ENCODE results near the gene LRRC55.

The LRRC55 gene, protein sequence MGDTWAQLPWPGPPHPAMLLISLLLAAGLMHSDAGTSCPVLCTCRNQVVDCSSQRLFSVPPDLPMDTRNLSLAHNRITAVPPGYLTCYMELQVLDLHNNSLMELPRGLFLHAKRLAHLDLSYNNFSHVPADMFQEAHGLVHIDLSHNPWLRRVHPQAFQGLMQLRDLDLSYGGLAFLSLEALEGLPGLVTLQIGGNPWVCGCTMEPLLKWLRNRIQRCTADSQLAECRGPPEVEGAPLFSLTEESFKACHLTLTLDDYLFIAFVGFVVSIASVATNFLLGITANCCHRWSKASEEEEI

DNA sequence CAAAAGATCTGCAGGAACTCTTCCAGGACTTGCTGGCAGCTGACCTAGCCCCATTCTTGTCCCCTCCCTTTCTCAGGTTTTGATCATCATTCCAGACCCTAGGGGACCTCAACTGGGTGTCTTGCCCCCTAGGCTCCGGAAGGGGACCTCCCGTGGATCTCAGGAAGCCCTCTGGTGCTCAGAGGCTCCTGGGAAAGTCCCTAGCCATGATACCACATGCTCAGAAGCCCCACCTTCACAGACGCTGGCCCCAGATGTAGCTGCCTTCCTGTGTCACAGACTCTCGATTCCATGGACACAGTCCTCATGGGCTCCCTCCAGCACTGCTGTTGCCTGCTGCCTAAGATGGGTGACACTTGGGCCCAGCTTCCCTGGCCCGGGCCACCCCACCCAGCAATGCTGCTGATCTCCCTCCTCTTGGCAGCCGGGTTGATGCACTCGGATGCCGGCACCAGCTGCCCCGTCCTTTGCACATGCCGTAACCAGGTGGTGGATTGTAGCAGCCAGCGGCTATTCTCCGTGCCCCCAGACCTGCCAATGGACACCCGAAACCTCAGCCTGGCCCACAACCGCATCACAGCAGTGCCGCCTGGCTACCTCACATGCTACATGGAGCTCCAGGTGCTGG is at the start of gene LRRC55:
Gene LRRC55 (plus strand): TSS at position 276 of the 628 bp plus-strand sequence. CDS start 70 bp downstream, at position 346.
- no peak for DNase-seq

DNA sequence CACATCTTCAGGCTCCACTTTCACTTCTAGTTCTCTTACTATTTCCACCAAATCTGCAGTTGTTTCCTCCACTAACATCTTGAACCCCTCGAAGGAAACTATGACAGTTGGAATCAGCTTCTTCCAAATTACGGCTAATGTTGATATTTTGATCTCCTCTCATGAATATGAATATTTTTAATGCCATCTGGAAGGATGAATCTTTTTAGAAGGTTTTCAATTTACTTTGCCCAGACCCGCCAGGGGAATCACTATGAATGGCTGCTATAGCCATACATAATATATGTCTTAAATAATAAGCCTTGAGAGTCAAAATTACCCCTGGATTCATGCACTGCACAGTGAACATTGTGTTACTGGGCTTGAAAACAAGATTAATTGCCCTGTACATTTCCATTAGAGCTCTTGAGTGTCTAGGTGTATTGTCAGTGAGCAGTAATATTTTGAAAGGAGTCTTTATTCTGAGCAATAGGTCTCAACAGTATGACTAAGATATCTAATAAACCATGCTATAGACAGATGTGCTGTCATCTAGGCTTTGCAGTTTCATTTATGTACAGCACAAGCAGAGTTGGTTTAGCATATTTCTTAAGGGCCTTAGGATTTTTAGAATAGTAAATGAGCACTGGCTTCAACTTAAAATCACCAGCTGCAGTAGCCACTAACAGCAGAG is 48.3 kb upstream of the LRRC55 start:
- no peak for DNase-seq

DNA sequence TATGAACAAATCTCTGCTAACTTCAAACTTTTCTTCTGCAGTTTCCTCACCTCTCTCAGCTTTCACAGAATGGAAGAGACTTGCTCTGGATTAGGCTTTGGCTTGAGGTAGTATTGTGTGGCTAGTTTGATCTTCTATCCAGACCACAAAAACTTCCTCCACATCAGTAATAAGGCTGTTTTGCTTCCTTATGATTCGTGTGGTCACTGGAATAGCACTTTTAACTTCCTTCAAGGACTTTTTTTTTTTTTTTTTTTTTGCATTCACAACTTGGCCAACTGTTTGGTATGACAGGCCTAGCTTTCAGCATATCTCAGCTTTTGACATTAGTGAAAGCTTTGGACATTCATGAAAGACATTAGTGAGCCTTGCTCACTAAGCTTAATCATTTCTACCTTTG is 47.5 kb upstream of the LRRC55 start:
- DNase-seq, result no peak

DNA sequence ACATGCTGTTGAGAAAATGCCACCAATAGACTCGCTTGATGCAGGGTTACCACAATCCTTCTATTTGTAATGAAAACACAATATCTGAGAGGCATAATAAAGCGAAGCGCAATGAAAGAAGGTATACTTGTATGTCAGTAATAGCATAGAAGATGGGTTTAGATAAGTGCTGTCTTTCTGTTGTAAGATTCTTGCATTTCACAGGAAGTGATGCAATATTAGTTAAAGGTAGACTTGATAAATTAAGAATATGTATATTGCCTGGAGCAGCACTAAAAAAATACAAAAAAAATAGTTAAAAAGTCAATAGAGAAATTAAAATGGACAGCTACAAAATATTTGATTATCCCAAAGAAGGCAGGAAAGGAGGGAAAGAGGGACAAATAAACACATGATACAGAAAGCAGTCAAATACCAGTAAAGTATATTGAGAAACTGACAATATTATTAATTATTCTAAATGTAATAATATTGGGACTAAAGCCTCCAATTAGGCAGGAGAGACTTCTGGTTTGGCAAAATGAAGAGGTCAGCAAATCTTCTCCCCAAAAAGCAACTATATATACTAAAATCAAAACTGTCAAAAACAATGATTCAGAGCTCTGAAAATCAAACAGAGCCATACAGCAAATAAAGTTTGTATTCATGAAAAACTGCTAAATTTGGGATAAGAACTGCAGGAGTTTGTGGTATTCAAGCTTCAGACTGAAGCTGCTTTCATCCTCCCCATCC is 46.6 kb upstream of the LRRC55 start:
- no peak for DNase-seq

DNA sequence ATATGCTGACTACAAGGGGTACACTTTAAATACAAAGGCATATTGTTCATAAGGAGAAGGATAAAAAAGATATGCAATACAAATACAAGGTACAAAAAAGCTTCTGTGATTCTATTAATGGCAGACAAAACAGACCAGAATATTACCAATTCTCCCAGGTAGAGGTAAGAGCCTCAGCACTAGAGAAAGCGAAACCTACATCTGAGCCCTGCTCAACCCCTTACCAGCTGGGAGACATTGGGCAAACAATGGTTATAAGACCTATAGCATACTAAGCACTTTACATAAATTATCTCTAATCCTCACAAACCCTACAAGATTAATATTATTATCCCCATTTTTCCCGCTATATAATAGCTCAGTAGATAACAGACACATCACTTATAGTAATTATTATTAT is 41.2 kb upstream of the LRRC55 start:
- no peak for DNase-seq

DNA sequence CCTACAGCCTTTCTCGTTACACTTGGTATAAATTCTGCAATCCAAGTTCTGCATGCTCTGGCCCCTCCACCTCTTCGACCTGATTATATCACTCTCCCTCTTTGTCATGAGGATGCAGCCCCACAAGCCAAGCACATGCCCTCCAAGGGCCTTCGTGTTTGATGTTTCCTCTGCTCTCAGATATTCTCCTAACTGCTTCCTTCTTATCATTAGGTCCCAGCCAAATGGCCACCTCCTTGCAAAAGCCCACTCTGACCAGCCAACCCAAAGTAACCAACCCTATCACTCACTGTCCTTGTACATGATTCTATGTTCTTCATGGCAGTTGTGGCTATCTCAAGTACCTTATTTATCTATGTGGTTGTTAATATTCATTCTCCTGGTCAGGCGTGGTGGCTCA is 38.3 kb upstream of the LRRC55 start:
- DNase-seq, result no peak

DNA sequence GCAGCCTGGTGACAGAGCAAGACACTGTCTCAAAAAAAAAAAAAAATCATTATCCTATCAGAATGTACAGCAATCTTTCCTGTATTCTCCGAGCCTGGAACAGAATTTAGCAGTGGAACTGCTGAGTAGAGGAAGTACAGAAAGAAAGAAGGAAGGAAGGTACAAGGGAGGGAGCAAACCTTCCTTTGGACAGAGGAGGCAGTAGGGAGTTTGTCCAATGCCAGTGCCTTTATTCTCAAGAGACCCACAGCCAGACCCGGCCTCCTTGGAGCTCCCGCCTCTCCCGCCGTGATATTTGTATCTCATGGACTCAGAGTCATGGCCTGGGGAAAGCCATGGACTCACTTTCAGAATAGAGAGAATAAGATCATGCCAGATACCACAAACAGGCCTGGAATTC is 37.7 kb upstream of the LRRC55 start:
- DNase-seq, result no peak

DNA sequence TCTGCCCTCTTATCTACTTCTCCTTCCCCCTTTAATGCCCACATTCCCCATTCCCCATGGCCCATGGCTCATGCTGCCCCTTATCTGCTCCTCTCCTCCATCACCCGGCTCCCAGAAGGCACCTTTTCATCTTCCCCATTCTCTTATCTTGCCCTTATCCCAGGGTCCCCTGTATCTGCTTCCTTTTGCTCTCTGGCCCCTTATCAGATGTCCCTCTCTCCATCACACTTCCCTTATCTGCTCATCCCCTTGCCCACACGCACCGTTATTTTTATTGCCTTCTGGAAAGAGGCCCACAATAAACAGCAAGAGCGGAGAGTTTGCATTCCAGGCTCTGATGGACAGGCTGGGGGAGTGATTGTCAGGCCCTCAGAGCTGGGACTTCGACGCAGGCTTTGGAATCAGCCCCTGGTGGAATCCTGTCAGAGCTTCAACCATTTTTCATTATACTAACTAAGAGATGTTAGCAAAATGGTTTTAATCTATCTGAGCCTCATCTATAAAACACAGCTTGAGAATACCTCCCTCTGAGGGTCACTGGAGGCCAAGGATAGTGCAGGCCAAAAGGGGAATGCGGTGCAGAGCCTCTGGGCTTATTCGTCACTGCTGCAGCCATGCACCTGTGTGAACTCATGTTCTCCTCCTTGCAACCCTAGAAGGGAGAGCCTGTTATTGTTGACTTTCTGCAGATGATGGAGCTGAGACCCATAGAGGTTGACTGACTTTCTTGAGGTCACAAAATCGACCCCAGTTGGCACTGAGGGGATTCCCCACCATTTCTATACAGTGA is 37.0 kb upstream of the LRRC55 start:
- no peak for DNase-seq

DNA sequence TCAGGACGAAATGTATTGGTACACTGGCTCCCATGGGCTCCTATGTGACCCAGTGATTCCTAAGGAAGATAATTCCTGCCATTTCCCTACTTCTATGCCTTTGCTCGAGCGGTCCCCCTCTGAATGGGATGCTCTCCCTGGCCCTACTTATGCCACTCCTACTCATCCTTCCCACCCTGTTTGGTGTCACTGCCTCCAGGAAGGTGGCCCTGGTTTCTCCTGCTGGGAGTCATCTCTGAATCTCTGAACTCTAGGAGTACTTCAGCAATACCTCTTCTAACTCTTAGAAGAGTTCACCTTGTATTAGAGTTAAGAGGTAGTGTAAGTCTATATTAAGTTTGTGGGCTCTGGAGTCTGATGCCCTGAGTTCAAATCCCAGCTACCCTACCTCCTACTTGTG is 35.5 kb upstream of the LRRC55 start:
- no peak for DNase-seq

DNA sequence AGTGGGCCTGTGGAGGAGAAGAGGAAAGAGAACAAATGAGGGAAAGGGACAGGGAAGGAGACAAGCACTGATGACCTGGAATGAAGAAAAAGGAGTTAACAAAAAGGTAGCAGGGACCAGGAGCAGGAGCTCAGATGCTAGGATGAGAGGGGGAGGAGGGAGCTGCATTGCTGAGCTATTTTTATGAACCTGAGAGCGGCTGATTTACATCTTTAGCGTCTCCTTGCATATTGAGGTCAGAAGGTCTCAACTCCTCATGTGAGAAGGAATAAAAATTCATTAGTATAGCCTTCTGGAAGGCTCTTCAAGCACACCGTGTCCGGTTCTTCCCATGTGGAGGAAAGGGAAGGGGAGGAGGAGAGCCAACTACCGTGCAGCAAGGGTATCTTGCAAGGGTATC is 33.1 kb upstream of the LRRC55 start:
- DNase-seq, result no peak

DNA sequence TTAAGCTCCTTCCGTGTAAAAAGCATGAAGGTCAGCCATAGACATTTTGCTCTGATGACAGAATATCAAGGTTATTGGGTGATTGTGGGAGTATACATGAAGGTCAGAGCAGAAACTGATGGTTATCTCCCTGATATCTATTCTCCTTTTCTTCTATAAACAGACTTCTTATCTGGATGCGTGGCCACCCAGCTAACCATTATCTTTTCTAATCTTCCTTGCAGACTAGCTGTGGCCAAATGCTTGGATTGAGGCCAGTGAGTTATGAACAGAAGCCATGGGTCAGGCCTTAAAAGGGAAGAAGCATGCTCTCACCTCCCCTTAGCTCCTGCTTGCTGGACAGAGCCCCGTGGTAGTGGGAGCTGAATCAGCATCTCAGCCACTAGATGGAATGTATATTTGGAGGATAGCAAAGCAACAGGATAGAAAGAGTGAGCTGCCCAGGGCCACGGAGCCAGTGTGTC is 31.3 kb upstream of the LRRC55 start:
- DNase-seq, result no peak

DNA sequence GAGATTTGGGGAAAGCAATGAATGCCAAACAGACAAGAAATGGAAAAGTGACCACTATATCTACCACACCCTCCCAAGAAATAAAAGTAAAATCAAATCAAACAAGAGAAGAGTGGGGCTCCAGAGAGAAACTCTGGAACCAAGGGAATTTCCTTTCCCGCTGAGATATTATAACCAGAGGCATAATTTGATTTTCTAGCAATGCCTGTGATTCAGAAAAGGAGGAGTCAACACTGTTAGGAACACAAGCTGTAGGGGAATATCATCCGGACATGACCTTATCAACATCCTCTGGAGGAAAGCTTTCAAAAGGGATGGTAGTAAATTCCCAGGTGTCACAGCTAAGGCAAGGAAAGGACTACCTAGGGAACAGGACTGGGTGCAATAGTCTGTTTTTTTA is 29.6 kb upstream of the LRRC55 start:
- DNase-seq, result no peak

DNA sequence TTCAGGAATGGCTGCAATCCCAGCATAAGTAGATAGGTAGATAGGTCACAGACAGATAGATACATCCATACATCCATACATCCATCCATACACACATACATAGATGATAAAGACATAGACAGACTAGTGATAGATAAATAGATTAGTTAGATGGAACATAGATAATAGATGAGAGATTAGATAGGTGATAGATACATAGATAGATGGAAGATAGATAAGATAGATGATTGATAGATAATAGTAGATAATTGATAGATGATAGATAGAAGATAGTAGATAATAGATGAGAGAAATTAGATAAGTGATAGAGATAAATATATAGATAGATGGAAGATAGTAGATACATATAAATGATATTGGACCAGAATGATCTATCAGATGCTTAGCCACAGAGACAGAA is 28.3 kb upstream of the LRRC55 start:
- DNase-seq, result no peak

DNA sequence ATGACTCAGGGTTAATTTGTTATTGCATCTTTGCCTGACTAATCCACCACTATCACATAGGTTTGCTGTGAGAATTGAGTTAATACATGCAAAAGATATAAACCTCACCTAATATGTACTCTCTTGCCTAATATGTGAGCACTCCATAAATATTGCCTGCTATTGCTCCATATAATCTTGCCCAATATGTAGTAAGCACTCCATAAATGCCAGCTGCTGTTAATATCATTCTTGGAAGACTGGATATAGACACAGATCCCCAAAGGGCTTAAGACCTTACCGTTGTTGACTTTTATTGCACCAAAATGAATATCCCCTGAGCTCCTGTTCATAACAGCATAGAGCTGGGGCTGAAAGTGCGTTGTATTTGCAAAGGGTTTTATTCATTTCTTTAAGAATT is 27.0 kb upstream of the LRRC55 start:
- DNase-seq, result no peak

DNA sequence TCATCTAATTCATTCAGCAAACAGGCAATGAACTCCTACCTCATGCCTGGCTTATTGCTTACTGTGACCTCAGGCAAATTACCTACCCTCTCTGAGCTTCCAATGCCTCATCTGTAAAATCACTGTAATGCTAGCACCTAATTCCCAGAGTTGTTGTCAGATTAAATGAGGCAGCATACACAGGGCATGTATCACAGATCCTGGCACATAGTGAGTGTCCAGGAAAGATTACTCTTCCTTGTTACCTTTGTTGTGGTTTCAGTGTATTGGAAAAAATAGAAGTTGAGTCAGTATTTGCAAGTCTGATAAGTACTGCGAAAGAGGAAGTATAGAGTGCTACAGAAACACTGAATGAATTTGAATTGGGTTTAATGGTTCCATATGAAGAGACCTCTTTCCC is 26.4 kb upstream of the LRRC55 start:
- no peak for DNase-seq

DNA sequence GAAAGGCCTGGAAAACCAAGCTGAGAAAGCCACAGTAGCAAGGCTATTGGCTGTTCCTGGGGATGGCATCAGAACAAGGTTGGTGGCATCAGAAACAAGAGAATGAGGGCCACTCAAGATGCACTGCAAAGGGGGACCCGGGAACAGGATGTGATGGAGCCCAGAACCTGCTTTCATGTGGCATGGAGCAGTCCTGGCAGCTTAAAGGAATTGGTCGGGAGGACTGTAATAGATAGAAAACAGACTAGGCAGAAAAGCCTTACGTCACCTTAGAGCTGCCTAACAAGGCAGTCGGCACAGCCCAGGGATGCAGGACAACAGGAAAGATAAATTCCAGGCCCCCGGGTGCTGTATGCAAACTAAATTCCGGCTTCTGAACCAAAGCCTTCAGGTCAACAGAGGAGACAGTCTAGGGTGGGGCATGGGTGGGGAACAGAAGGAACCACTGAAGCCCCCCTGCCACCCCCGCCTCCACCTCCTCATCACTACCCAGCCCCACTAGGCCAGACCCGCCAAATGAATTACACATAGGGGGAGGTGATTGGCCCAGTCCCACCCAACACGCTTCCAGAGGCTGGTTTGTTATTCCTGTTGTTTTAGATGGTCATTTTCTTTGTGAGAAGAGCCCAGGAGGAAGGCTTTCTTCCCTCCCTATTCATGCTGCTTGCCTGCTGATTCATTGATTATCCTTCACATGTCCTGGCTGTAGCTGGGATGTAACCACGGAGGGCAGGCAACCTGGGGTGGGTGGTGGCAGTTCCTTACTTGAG is 25.7 kb upstream of the LRRC55 start:
- DNase-seq, result no peak

DNA sequence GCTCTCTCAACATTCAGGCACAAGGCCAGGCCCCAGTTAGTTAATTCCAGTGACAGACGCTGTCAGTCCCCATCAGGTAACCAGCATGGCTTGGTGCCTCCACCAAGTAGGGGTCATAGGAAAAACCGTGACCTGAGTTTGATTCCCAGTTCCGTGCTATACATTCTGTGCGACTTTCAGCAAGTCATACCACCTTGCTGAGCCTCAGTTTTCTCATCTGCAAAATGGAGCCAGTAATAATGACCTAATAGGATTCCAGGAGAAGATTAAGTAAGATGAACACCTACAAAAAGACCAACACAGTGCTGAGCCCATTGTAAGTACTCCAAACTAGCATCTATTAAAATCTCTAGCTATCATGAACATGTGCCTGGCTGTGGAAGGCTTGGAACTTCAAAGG is 24.8 kb upstream of the LRRC55 start:
- DNase-seq, result no peak

DNA sequence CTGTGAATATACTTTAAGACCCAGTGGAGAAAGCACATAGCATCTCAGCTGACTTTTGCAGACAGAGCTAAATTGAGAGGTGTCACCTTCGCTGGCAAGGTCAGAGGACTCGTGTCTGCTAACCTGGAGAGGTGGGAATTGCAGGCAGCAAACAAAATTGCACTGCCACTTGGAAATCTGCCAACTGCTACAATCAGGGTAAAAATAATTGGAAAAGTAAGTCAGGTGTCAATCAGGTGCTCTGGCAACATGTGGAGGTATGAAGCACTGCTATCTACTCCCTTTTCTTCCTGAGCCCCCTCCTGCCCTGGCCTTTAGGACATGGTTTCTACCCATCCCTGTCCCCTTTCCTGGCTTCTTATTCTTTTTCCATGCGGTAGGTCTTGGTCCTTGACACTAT is 24.1 kb upstream of the LRRC55 start:
- DNase-seq, result no peak

DNA sequence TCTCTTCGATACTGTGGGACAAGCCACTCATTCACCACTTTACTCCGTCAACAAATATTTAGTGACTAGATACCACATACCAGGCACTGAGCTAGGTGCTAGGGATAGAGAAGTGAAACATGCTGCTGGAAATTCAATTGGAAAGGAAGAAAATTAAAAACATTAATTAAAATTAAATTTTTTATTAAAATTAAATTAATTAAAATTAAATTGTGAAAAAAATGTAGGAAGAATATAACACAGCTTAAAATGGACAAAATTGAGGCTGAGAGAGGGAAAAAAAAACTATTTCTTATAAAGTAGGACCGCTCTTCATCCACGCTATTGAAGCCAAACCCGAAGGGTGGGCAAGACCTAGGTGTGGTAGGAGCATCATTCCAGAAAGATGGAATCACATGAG is 23.6 kb upstream of the LRRC55 start:
- DNase-seq, result no peak

DNA sequence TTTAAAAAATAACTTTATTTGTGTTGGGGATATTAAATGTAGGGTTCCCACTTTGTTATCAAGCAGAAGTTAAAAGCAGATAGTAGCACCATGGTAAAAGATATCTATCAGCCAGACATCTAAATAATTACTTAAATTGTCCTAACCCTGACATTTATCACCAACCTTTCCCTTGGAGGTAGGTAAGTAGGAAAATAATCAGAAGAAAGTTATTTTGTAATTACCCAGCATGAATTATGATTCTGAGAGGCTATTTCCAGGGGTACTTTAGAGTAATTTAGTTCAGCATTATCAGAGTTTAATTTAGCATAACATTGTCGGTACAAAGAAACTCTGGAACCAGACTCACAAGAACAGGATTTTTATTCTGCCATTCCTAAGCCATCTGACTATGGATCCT is 23.2 kb upstream of the LRRC55 start:
- no peak for DNase-seq

DNA sequence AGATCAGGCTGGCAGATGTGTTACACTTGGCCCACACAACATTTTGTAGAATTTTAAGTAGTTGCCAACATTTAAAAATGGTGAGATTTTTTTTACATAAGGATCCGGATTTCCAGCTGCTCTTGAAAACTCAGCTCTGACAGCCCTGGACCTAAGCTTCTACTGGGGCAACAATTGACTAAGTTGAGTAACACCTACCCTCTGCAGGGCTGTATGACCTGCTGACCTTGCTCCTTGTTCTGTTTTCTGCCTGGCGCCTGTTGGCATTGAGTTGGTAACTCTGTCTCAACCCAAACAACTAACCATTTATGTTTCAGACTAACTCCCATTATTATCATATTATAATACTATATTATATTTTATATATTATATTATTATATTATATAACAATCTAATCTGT is 21.1 kb upstream of the LRRC55 start:
- DNase-seq, result no peak

DNA sequence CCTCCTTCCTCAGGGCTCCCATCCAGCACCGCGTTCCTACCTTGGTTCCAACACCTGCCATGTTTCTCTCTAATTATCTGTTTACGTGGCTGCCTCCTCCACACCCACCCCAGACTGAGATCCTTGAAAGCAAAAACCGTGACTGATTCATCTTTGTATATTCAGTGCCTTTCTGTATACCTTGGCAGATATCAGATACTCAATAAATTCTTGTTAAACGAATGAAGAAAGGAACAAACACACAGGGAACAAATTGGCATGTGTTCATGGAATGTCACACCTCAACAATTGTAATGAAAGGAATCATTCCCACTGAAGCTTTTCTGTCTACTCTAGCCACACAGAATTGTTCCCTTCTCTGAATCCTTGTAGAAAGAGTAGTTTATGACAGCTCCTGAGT is 20.4 kb upstream of the LRRC55 start:
- DNase-seq, result no peak
